Fibroblast of skin of left quadriceps (primary cell): ENCODE measurements around the gene AKAP13.
"Not testable (repeated sequence)": the region's sequence is repeated elsewhere in the genome, so short reads cannot be mapped to it uniquely, and the experiment has no call there.

Experiments
- DNase-seq, 2 experiments: peaks; one replicate each; pipeline ENCODE4 v3.0.0-alpha.2; 2013; ENCODE audit warnings: low read depth in 2 of 2

The AKAP13 gene

DNA sequence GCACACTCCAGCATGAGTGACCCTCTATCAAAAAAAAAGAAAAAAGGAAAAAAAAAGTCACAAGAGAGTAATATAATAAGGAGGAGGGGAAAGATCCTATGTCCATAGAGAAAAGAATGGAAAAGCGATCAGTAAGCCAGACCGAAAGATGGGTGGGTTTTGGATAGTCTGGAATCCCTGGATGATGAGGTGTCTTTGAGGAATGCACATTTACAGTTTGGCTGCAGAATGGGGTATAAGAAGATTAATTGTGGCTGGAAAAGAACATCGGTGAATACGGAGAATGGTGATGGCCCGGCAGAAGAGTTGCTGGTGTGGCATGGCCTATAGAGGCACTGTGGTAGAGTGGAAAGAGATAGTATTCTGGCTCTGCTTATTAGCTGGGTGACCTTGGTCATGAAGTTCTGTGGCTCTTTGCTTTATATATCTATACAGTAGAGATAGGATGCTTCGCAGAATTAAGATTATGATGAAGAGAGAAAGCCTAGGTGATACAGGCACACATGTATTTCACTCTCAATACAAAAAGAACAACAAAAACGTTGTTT lies 187.9 kb downstream of the AKAP13 start:
- DNase-seq, result no peak

GRCh38 chr15:85570336-85570735 lies 189.9 kb downstream of the AKAP13 start:
- no peak for DNase-seq

GRCh38 chr15:85571780-85572179 lies 191.4 kb downstream of the AKAP13 start:
- DNase-seq, result no peak

DNA sequence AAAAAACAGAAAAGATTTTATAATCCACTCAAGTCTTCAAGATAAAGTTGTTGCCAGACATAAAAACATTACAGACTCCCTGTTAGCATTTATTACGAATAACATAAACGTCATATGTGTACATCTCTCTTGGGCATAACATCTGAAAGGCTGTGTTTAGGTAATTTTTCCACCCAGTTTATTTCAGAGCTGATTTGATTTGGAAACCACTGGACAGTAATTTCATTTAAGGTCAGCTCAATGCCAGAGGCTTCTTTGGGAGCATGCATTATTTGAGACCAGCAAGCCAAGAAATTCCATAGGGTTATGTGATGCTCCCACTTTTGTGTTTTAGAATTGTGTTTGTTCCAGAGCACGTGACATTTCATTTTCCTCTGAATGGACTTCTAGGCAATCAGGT lies 196.0 kb downstream of the AKAP13 start:
- no peak for DNase-seq

DNA sequence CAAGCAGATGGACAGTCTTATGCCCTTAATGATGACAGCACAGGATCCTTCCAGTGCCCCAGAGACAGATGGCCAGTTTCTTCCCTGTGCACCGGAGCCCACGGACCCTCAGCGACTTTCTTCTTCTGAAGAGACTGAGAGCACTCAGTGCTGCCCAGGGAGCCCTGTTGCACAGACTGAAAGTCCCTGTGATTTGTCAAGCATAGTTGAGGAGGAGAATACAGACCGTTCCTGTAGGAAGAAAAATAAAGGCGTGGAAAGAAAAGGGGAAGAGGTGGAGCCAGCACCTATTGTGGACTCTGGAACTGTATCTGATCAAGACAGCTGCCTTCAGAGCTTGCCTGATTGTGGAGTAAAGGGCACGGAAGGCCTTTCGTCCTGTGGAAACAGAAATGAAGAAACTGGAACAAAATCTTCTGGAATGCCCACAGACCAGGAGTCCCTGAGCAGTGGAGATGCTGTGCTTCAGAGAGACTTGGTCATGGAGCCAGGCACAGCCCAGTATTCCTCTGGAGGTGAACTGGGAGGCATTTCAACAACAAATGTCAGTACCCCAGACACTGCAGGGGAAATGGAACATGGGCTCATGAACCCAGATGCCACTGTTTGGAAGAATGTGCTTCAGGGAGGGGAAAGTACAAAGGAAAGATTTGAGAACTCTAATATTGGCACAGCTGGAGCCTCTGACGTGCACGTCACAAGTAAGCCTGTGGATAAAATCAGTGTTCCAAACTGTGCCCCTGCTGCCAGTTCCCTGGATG lies 198.7 kb downstream of the AKAP13 start:
- DNase-seq, result no peak

DNA sequence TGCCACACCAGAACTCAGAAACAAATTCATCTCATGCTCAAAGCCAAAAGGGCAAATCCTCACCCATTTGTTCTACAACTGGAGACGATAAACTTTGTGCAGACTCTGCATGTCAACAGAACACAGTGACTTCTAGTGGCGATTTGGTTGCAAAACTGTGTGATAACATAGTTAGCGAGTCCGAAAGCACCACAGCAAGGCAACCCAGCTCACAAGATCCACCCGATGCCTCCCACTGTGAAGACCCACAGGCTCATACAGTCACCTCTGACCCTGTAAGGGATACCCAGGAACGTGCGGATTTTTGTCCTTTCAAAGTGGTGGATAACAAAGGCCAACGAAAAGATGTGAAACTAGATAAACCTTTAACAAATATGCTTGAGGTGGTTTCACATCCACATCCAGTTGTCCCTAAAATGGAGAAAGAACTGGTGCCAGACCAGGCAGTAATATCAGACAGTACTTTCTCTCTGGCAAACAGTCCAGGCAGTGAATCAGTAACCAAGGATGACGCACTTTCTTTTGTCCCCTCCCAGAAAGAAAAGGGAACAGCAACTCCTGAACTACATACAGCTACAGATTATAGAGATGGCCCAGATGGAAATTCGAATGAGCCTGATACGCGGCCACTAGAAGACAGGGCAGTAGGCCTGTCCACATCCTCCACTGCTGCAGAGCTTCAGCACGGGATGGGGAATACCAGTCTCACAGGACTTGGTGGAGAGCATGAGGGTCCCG lies 199.7 kb downstream of the AKAP13 start:
- DNase-seq, result no peak

DNA sequence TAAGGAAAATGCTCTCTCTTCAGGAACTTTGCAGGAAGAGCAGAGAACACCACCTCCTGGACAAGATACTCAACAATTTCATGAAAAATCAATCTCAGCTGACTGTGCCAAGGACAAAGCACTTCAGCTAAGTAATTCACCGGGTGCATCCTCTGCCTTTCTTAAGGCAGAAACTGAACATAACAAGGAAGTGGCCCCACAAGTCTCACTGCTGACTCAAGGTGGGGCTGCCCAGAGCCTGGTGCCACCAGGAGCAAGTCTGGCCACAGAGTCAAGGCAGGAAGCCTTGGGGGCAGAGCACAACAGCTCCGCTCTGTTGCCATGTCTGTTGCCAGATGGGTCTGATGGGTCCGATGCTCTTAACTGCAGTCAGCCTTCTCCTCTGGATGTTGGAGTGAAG lies 200.5 kb downstream of the AKAP13 start:
- no peak for DNase-seq

GRCh38 chr15:85581495-85581894 lies 201.1 kb downstream of the AKAP13 start:
- no peak for DNase-seq

- no peak for DNase-seq
Observed at GRCh38 chr15:85582131-85583079, 202.0 kb downstream of the AKAP13 start.

DNA sequence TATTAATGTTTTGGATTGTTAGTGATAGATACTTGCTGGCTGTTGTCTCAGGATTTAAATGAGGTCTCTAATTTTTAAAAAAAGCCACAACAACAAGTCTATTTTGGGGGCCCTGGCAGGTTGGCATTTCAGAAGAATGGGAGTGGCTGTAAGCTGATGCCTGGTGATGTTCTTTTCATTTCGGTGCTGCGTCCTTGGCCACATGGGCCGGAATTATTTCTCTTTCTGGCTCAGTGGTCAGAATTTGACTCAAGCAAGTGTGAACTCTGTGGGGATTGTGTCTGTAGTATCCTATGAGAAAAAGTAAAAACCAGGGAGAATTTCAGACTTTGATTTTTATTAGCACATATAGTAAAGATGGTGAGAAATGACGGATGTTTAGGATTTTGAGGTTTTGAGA lies 203.0 kb downstream of the AKAP13 start:
- no peak for DNase-seq

DNA sequence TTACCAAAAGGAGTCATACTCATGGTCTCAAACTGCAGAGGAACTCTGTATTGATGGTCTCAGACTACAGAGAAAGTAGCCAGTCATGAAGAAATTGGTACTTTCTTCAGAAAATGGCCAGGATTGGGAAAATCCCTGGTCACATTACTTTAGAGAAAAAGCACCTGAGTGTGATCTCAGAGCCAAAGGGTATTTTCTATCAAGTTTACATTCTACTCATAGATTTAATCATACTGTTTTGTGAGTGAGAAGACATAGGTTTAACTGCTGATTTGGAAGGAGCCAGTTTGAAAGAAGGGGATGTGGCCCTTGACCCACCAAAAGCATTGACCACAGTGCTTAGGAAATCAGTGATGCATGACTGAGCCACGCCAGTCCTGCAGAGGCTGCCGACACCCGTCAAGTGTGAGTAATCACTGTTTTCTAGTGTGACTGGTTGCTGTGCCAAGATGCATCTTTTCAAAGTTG lies 203.6 kb downstream of the AKAP13 start:
- DNase-seq, result no peak

DNA sequence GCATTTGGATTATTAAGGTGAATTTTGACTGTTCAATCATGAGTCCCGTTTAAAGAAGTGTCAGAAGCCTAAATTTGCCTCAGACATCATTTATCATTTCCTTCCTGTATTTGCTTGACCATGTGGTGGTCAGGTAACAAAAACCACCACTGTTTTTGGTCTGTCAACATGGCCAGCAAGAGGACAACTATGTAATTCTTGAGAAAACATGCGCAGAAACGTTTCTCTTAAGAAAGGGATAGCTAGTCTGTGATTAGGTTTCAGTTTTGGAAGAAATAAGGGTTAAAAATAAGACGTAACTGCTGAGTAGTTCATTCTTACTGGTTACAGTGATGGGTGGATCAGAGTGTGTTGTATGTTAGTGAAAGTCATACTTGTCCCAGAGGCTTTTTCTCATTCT lies 204.5 kb downstream of the AKAP13 start:
- no peak for DNase-seq

GRCh38 chr15:85586196-85586595 lies 205.8 kb downstream of the AKAP13 start:
- not testable (repeated sequence) for DNase-seq

GRCh38 chr15:85587707-85588411 lies 207.5 kb downstream of the AKAP13 start:
- DNase-seq, result no peak

GRCh38 chr15:85588677-85589076 lies 208.3 kb downstream of the AKAP13 start:
- peak in 1 of 2 experiments; percentile 8 for DNase-seq

DNA sequence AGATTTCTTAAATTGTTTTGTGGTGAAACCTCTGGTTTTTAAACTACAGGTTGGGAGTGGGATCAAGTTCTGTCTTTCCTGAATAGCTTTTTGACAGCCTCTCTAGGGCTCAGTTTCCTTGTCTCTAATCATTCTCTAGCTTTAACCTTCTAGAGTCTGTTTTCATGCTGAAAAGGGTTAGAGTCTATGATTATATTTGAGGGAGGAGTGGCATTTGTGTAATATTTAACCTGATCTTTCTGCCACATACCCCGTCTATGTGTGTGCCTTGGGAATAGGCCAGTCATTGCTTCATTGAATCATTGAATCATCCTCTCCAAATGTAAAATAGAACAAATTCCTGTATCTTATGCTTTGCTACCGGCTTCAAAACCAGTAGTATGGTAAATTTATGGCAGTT lies 209.4 kb downstream of the AKAP13 start:
- DNase-seq, result no peak

DNA sequence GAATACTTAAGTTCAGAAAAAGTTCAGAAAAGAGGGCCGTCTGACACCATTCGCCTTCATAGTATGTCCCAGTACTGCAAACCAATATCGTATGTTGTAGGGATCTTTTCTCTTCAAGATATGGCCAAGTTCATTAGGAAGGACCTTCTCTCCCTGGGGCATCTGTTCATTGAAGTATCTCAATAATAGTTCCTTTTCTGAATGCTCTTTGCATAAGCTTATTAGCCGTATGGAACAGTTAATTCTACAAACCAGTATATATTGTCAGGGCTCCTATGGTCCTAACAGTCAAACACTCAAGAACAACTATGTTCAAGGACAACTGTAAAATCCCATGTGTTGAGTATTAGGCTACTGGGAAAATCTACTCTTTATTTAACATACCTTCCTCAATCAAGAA lies 211.2 kb downstream of the AKAP13 start:
- DNase-seq, result no peak

GRCh38 chr15:85592148-85592547 lies 211.7 kb downstream of the AKAP13 start:
- peak; percentile 62 to 63 for DNase-seq

DNA sequence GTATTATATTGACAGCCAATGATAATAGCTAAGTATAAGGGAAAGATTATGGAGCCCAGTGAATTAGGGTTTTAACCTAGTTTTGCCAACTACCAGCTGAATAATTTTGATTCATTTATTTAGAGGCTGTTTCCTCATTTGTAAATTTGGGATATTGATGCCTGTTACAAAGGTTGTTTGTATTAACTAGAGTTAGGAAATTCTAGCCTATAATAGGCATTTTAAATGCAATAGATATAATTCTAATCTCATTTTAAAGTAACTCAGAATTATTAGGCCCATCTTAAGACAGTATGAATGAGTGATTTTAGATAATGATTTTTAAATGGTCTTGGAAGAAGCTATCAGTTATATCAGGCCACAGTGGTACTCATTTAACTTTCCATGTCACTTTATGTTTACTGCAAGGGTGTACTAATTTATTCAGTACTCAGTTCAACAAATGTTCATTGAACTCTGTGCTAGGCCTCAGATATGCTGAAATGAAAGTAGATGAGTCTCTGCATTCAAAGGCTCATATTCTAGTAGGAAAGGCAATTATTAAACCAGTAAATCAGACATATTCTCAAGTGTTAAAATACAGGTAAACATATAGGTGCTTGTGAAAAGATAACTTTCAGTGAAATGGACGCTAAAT lies 213.5 kb downstream of the AKAP13 start:
- no peak for DNase-seq

GRCh38 chr15:85595804-85596536 lies 215.6 kb downstream of the AKAP13 start:
- no peak for DNase-seq
